ENCODE results near the gene DMWD. TPM values are rescaled to one million over a fixed set of nuclear protein-coding genes. Genes with fewer than 3 reads are reported as not detected.

Gene DMWD
- total and polyA plus RNA-seq, 2 of the 13 experiments (the other 11 are each of a cell fraction or from before 2014, with no cell fraction given), result 10.3 to 14.9 TPM

DNA sequence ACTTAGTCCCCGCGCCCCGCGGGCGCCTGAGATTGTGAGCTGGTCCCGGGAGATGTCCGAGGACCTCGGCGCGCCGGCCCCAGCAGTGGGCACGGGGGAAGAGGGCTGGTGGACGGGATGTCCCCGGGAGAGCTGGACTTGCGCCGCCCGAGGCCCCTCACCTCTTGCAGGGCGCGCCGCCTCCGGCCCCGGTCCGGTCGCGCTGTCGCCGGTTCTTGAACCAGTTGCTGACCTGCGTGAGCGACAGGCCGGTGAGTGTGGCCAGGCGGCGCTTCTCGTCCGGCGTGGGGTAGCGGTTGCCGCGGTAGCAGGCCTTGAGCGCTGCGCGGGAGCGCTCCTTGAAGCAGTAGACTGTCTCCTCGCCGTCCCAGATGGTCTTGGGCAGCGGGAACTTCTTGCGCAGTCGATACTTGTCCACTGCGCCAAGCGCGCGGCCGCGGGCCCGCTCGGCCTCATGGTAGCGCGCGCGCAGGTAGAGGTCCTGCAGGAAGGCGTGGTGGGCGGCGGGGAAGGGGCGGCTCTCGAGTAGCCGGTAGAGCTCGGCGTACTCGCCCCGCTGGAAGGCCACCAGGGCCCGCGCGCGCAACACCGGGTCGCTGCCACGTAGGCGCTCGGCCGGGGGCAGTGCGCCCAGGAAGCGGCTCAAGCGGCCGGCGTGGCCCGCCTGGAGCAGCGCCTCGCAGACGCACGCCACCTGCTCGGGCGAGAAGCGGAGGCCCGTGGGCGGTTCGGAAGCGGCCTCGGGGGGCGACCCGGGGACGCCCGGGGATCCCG lies 24.6 kb downstream of the DMWD start (continued):
- TF ChIP-seq, protein P1, sequence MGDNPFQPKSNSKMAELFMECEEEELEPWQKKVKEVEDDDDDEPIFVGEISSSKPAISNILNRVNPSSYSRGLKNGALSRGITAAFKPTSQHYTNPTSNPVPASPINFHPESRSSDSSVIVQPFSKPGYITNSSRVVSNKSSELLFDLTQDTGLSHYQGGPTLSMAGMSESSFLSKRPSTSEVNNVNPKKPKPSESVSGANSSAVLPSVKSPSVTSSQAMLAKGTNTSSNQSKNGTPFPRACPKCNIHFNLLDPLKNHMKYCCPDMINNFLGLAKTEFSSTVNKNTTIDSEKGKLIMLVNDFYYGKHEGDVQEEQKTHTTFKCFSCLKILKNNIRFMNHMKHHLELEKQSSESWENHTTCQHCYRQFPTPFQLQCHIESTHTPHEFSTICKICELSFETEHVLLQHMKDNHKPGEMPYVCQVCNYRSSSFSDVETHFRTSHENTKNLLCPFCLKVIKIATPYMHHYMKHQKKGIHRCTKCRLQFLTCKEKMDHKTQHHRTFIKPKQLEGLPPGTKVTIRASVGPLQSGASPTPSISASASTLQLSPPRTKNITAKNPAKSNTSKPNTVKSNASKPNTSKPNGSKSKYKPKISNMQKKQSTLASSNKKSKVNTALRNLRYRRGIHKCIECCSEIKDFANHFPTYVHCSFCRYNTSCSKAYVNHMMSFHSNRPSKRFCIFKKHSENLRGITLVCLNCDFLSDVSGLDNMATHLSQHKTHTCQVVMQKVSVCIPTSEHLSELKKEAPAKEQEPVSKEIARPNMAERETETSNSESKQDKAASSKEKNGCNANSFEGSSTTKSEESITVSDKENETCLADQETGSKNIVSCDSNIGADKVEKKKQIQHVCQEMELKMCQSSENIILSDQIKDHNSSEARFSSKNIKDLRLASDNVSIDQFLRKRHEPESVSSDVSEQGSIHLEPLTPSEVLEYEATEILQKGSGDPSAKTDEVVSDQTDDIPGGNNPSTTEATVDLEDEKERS (CRISPR knock-in tag; IDR thresholded peaks at IDR 0.05), result no peak
- TF ChIP-seq, protein P2, sequence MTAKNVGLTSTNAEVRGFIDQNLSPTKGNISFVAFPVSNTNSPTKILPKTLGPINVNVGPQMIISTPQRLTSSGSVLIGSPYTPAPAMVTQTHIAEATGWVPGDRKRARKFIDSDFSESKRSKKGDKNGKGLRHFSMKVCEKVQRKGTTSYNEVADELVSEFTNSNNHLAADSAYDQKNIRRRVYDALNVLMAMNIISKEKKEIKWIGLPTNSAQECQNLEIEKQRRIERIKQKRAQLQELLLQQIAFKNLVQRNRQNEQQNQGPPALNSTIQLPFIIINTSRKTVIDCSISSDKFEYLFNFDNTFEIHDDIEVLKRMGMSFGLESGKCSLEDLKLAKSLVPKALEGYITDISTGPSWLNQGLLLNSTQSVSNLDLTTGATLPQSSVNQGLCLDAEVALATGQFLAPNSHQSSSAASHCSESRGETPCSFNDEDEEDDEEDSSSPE (CRISPR knock-in tag; IDR thresholded peaks at IDR 0.05), result peak; percentile 67
- TF ChIP-seq REPIN1 (CRISPR knock-in tag; IDR thresholded peaks at IDR 0.05; ENCODE audit: borderline replicate concordance, low read depth) (peak; percentile 70; the same call in 1 of the 2 replicates), STAG1 (CRISPR knock-in tag; IDR thresholded peaks at IDR 0.05) (0 out of 2 replicates have a peak, but pooled peaks have one; percentile 3), ZFP36 (IDR thresholded peaks at IDR 0.05; ENCODE audit: borderline replicate concordance, low read depth, low read length, partially characterized antibody) (no peak), ZNF781 (CRISPR knock-in tag; IDR thresholded peaks at IDR 0.05; ENCODE audit: borderline replicate concordance, not compliant biosample characterization) (peak; percentile 60), TBX2 (CRISPR knock-in tag; IDR thresholded peaks at IDR 0.05; ENCODE audit: borderline replicate concordance) (no peak), FOXP1 (IDR thresholded peaks at IDR 0.05) (no peak), FOXP1 (CRISPR knock-in tag; IDR thresholded peaks at IDR 0.05) (no peak), IRF2 (CRISPR knock-in tag; IDR thresholded peaks at IDR 0.05) (peak; percentile 18; the same call in 1 of the 2 replicates), ZNF451 (CRISPR knock-in tag; IDR thresholded peaks at IDR 0.05) (0 out of 2 replicates have a peak, but pooled peaks have one; percentile 13), FOXM1 (CRISPR knock-in tag; IDR thresholded peaks at IDR 0.05) (no peak), ATF7 (IDR thresholded peaks at IDR 0.05) (no peak), ATF7 (CRISPR knock-in tag; IDR thresholded peaks at IDR 0.05) (no peak), SAP130 (CRISPR knock-in tag; IDR thresholded peaks at IDR 0.05; ENCODE audit: low read depth) (peak; percentile 51), SOX13 (IDR thresholded peaks at IDR 0.05) (no peak), SOX13 (CRISPR knock-in tag; conservative IDR thresholded peaks at IDR 0.05 in 1 of 2, IDR thresholded peaks at IDR 0.05 in 1 of 2) (no peak), ZMYM4 (CRISPR knock-in tag; IDR thresholded peaks at IDR 0.05) (no peak), RXRB (CRISPR knock-in tag; IDR thresholded peaks at IDR 0.05; ENCODE audit: borderline replicate concordance) (no peak), GPN1 (CRISPR knock-in tag; IDR thresholded peaks at IDR 0.05; ENCODE audit: borderline replicate concordance) (no peak)
- TF ChIP-seq, protein P3, sequence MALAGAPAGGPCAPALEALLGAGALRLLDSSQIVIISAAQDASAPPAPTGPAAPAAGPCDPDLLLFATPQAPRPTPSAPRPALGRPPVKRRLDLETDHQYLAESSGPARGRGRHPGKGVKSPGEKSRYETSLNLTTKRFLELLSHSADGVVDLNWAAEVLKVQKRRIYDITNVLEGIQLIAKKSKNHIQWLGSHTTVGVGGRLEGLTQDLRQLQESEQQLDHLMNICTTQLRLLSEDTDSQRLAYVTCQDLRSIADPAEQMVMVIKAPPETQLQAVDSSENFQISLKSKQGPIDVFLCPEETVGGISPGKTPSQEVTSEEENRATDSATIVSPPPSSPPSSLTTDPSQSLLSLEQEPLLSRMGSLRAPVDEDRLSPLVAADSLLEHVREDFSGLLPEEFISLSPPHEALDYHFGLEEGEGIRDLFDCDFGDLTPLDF (CRISPR knock-in tag; IDR thresholded peaks at IDR 0.05), result no peak
- TF ChIP-seq, protein P4, sequence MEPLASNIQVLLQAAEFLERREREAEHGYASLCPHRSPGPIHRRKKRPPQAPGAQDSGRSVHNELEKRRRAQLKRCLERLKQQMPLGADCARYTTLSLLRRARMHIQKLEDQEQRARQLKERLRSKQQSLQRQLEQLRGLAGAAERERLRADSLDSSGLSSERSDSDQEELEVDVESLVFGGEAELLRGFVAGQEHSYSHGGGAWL (CRISPR knock-in tag; IDR thresholded peaks at IDR 0.05), result peak; percentile 58; the same call in 1 of the 2 replicates
